Adrenal gland (tissue), 12 donors: ENCODE data around the gene PDGFRB. TPM values are rescaled to one million over a fixed set of nuclear protein-coding genes. Genes with fewer than 3 reads are reported as not detected.
A peak's percentile ranks its signal among the peaks of the same experiment; 100 is the strongest.

Source experiments
- DNase-seq, 7 donors: peaks; one replicate each; pipeline ENCODE4 v3.0.0-alpha.2; 2019 to 2020
- H3K27ac ChIP-seq, 5 donors: fragments of 200-600 bp; sonication (generic) in 4 of 5; 1 replicate in 3 of 5; 2 replicates in 2 of 5; pipeline versions ENCODE4 v1.5.1 to v1.8.0; 2016 to 2020; ENCODE audit warnings: mild to moderate bottlenecking in 1 of 5
- H3K27me3 ChIP-seq: fragments of 200-600 bp; 2 replicates; pipeline ENCODE4 v1.8.0; 2021
- H3K36me3 ChIP-seq, 2 donors: fragments of 200-600 bp; replicated peaks in 1 of 2; 1 replicate in 1 of 2; 2 replicates in 1 of 2; pipeline versions ENCODE4 v1.5.1 to v1.8.0; 2018 to 2022
- H3K4me1 ChIP-seq, 2 donors: fragments of 200-600 bp; replicated peaks in 1 of 2; 1 replicate in 1 of 2; 2 replicates in 1 of 2; pipeline versions ENCODE4 v1.5.1 to v1.8.0; 2018 to 2021
- H3K4me3 ChIP-seq, 4 donors: fragments of 200-600 bp; sonication (generic) in 3 of 4; one replicate each; pipeline ENCODE4 v1.5.1; 2016 to 2018
- H3K9me3 ChIP-seq, 3 donors: fragments of 200-600 bp; sonication (generic) in 1 of 3; replicated peaks in 1 of 3; 1 replicate in 2 of 3; 2 replicates in 1 of 3; pipeline versions ENCODE4 v1.5.1 to v1.8.0; 2016 to 2021
- CTCF ChIP-seq, 6 experiments: fragments of 450-650 bp in 4 of 6; fragments of 200-600 bp in 2 of 6; sonication (generic) in 1 of 6; IDR thresholded peaks; 1 replicate in 5 of 6; 2 replicates in 1 of 6; pipeline versions ENCODE4 v1.5.1 to v1.8.0; 2016 to 2021; ENCODE audit warnings: antibody characterized with exemption in 6 of 6, mild to moderate bottlenecking in 2 of 6, moderate library complexity in 1 of 6
- POLR2A ChIP-seq, 2 donors: fragments of 450-650 bp; IDR thresholded peaks; one replicate each; pipeline ENCODE4 v1.6.1; 2017; ENCODE audit warnings: antibody characterized with exemption in 2 of 2, mild to moderate bottlenecking in 2 of 2, moderate library complexity in 1 of 2
- WGBS, 4 donors: extraction: QIAGEN DNeasy Blood & Tissue Kit in 2 of 4; methylation state at CpG; one replicate each; pipeline versions ENCODE4 v1.1.5 to v1.1.7; 2013 to 2017; 5-methylcytosine and 5-hydroxymethylcytosine counted together
- intact Hi-C, 2 donors: fragments of 100-400 bp; cut with DNase I; formaldehyde crosslinking; loops; one replicate each; pipeline versions ENCODE4 v1.14.1 to v1.15.0; 2022 to 2023
- polyA plus RNA-seq, 3 donors: library from polyadenylated mRNA; stranded (reverse); fragments of 200-250 nt in 2 of 3; fragments of 350-450 nt in 1 of 3; fragmentation: Illumina TruSeq in 1 of 3; extraction: RNeasy Lipid Tissue Mini Kit (QIAGEN cat#74804) in 1 of 3; gene quantifications; one replicate each; pipeline ENCODE4 v1.2.3, GENCODE V29; 2013 to 2014
- total RNA-seq, 9 donors: library from RNA; depleted of rRNA in 4 of 9; stranded (reverse); fragments of >200 nt in 4 of 9; fragments of 120-200 nt in 1 of 9; fragmentation: NEBNext Ultra II Directional in 1 of 9; extraction: Animal tissue kit (Norgen Biotek cat#: 25700) in 1 of 9; gene quantifications; one replicate each; pipeline versions ENCODE4 v1.1.0 to v1.2.4, GENCODE V29; 2013 to 2023
- donor health status: healthy with polysubstance abuse.
- donor health status: Bipolar disorder and iron deficiency.
- donor health status: DM: yes; HTN: yes; CAD: no.
- donor health status: DM: no; HTN: no; CAD: no.
- donor health status: DM: no; HTN: no; CAD: no.
- donor health status: DM: yes; HTN: yes; CAD: no.

The PDGFRB gene
- total and polyA plus RNA-seq, 12 donors: 21.3 to 188 (median 73.1) TPM

- intact Hi-C loops: no loop called here
- H3K27ac ChIP-seq: peak overlapping the region in 2 of 5 donors; percentile 71 to 85
- no peak for TF ChIP-seq CTCF (IDR thresholded peaks at IDR 0.05)
- no peak for TF ChIP-seq POLR2A (IDR thresholded peaks at IDR 0.05)
- no peaks in the 10 kb centered on the region for H3K36me3 ChIP-seq
- no peaks in the 10 kb centered on the region for H3K9me3 ChIP-seq
- no peaks in the 10 kb centered on the region for H3K27me3 ChIP-seq
- no peak overlapping the region for H3K4me3 ChIP-seq
- 71 to 98% (median 80%) methylated on average over 3 of the region's 3 CpGs for WGBS, 4 donors
- no peak for DNase-seq
- H3K4me1 ChIP-seq: peaks cover 12 to 13% of the 10 kb centered on the region in 2 donors
Observed at GRCh38 chr5:150157168-150157567, 1.5 kb upstream of the PDGFRB start.

- Histone ChIP-seq H3K4me1 (peaks cover 12 to 13% of the 10 kb centered on the region in 2 donors), H3K4me3 (no peak overlapping the region), H3K27ac (peak overlapping the region in 3 of 5 donors; percentile 19 to 84 (median 76)), H3K36me3 (no peaks in the 10 kb centered on the region), H3K27me3 (no peaks in the 10 kb centered on the region), H3K9me3 (no peaks in the 10 kb centered on the region)
- TF ChIP-seq POLR2A (IDR thresholded peaks at IDR 0.05): no peak
- TF ChIP-seq CTCF (IDR thresholded peaks at IDR 0.05): no peak
- WGBS, 4 donors: 57 to 69% (median 61%) methylated on average over 4 of the region's 4 CpGs
- DNase-seq: no peak
- intact Hi-C loops: no loop called here
Observed at GRCh38 chr5:150156540-150156939, 895 bp upstream of the PDGFRB start.

DNA sequence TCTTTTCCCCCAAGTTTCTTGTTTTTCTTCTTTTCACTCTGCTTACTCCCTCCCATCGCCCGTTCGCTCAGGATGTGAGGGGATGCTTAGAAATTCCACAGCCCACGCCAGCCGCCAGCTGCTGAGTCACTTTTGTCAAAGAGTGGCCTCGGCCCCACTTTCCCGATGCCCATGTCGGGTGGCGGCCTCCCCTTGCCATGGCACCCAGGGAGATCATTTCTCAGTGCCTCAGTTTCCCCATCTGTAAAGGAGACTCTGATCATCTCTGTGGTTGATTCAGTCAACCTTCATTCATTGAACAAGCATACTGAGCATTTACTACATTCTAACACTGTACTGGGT lies 353 bp upstream of the PDGFRB start:
- H3K9me3 ChIP-seq: no peaks in the 10 kb centered on the region
- H3K4me1 ChIP-seq: peaks cover 12 to 13% of the 10 kb centered on the region in 2 donors
- peak overlapping the region in 2 of 4 donors; percentile 16 to 56 for H3K4me3 ChIP-seq
- no peak for DNase-seq
- H3K36me3 ChIP-seq: no peaks in the 10 kb centered on the region
- WGBS, 4 donors: 1 to 3% (median 2%) methylated on average over 9 of the region's 9 CpGs
- intact Hi-C loops: no loop called here
- TF ChIP-seq POLR2A (IDR thresholded peaks at IDR 0.05) (no peak), CTCF (IDR thresholded peaks at IDR 0.05) (no peak)
- H3K27me3 ChIP-seq: no peaks in the 10 kb centered on the region
- H3K27ac ChIP-seq: peak overlapping the region in 3 of 5 donors; percentile 19 to 84 (median 76)

DNA sequence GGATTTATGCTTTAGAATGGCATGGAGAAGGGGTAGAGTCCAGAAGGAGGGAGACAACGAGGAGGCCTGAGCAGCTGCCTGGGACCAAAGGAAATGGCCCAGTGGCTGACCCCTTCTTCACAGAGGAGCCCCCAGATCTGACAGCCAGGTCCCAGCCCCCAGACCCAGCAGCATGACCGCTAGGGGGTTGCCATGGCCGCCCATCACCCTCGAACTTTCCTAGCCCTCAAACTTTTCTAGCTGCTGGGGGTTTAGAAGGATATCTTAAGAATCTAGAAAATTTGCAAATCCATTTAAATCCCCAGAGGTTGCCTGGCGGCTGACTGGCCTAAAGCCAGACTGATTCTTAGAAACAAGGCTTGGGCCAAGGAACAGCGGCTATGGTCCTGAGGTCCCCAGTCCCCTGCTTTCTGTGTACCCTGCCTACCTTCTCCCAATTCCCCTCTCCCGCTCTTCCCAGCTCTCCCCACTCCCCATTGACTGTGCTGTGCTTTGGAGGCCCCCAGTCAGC lies 972 bp downstream of the PDGFRB start:
- no peaks in the 10 kb centered on the region for H3K27me3 ChIP-seq
- no peaks in the 10 kb centered on the region for H3K9me3 ChIP-seq
- H3K4me1 ChIP-seq: peaks cover 12 to 13% of the 10 kb centered on the region in 2 donors
- H3K27ac ChIP-seq: peak overlapping the region in 3 of 5 donors; percentile 41 to 84 (median 76)
- peak overlapping the region in 1 of 4 donors; percentile 56 for H3K4me3 ChIP-seq
- no peak for DNase-seq
- intact Hi-C loops: no loop called here
- no peaks in the 10 kb centered on the region for H3K36me3 ChIP-seq
- WGBS, 4 donors: 60 to 76% (median 66%) methylated on average over 7 of the region's 7 CpGs
- no peak for TF ChIP-seq CTCF (IDR thresholded peaks at IDR 0.05)
- no peak for TF ChIP-seq POLR2A (IDR thresholded peaks at IDR 0.05)
